ENCODE measurements around the gene ITPK1. TPM values are rescaled to one million over a fixed set of nuclear protein-coding genes. Genes with fewer than 3 reads are reported as not detected.

ITPK1 gene
- total and polyA plus RNA-seq, 10 of the 15 experiments (the other 5 are each of a cell fraction or from before 2014, with no cell fraction given): 1.3 to 73.2 (median 27.0) TPM

- Histone ChIP-seq H2AFZ (ENCODE audit: control insufficient read depth, low read depth, low read length) (no peak overlapping the region), H3K27me3 (replicated peaks in 1 of 2; ENCODE audit: control insufficient read depth in 2 of 2, insufficient read depth in 2 of 2, low read length in 1 of 2) (no peaks in the 10 kb centered on the region), H3K4me3 (no peak overlapping the region), H3K79me2 (ENCODE audit: control insufficient read depth, insufficient read depth, low read length) (no peaks in the 10 kb centered on the region; the same call in 1 of the 2 replicates), H3K27ac (ENCODE audit: control insufficient read depth, insufficient read depth) (no peak overlapping the region), H4K20me1 (ENCODE audit: control insufficient read depth, insufficient read depth) (no peaks in the 10 kb centered on the region), H3K4me1 (ENCODE audit: control insufficient read depth, insufficient read depth, low read length) (peaks cover 17% of the 10 kb centered on the region), H3K36me3 (ENCODE audit: control insufficient read depth in 2 of 2, insufficient read depth in 2 of 2, low read length in 1 of 2) (peaks cover 0 to 14% of the 10 kb centered on the region in 2 experiments; a peak in 2 of 4 replicates), H3K4me2 (ENCODE audit: control insufficient read depth, insufficient read depth) (no peak overlapping the region), H3K9me3 (replicated peaks; ENCODE audit: control insufficient read depth, insufficient read depth, low read length) (no peaks in the 10 kb centered on the region), H3K9ac (ENCODE audit: control insufficient read depth, insufficient read depth, low read length) (no peak overlapping the region)
- no TSS peak for BruUV-seq (replicated peaks)
- ATAC-seq: no peak
- POLR2A ChIA-PET: interaction anchor here (0.6 kb wide), 1 partner anchor 208 kb away, joined by 3 read pairs; no protein-coding TSS in a partner anchor
- intact Hi-C loops (cut with micrococcal nuclease; ENCODE audit: unreplicated experiment): no loop called here
- CTCF ChIA-PET: no interaction called here
- no peak for DNase-seq (ENCODE audit: low read depth, low spot score)
- RAD21 ChIA-PET (ENCODE audit: unreplicated experiment): no interaction called here
- no peak for FAIRE-seq
- 95% methylated on average over 17 of the region's 17 CpGs for WGBS (ENCODE audit: insufficient coverage, insufficient replicate concordance, low lambda C conversion rate, missing lambda C conversion rate)
- in situ Hi-C loops (cut with MboI): no loop called here
- TF ChIP-seq POU2F2 (IDR thresholded peaks at IDR 0.05; ENCODE audit: borderline replicate concordance, low read depth, low read length): no peak
- TF ChIP-seq EED (IDR thresholded peaks at IDR 0.05; ENCODE audit: low read depth): no peak
- TF ChIP-seq NR2C2 (IDR thresholded peaks at IDR 0.05; ENCODE audit: borderline replicate concordance, control insufficient read depth, insufficient read length, low read depth): no peak
- TF ChIP-seq SUZ12 (IDR thresholded peaks at IDR 0.05; ENCODE audit: unreplicated experiment): no peak
- TF ChIP-seq ZSCAN29 (IDR thresholded peaks at IDR 0.05): no peak
- no peak for TF ChIP-seq BHLHE40 (IDR thresholded peaks at IDR 0.05; ENCODE audit: borderline replicate concordance in 1 of 2, low read depth in 2 of 2, low read length in 1 of 2)
- no peak for TF ChIP-seq NFXL1 (IDR thresholded peaks at IDR 0.05; ENCODE audit: borderline replicate concordance)
- no peak for TF ChIP-seq POLR2AphosphoS5 (IDR thresholded peaks at IDR 0.05; ENCODE audit: low read length)
- TF ChIP-seq CUX1 (IDR thresholded peaks at IDR 0.05; ENCODE audit: insufficient replicate concordance, low read depth, low read length): no peak
- TF ChIP-seq KDM1A (IDR thresholded peaks at IDR 0.05; ENCODE audit: borderline replicate concordance): no peak
- TF ChIP-seq JUND (IDR thresholded peaks at IDR 0.05; ENCODE audit: low read depth, low read length): no peak
- TF ChIP-seq KAT2A (conservative IDR thresholded peaks at IDR 0.05; ENCODE audit: control insufficient read depth, low read depth, low read length): no peak
- no peak for TF ChIP-seq CREB1 (IDR thresholded peaks at IDR 0.05; ENCODE audit: low read depth)
- no peak for TF ChIP-seq CBX3 (IDR thresholded peaks at IDR 0.05; ENCODE audit: borderline replicate concordance, low read depth)
- SMC1A ChIA-PET (ENCODE audit: uncharacterized antibody, unreplicated experiment): no interaction called here
Measured at GRCh38 chr14:93017301-93017797, 98.4 kb downstream of the ITPK1 start.

Measured in GM12878 (cell line).